Coronary artery (tissue), 2 donors: ENCODE measurements around the gene MACROD2.

ENCODE experiments used
- DNase-seq: peaks from one replicate; pipeline ENCODE4 v3.0.0-alpha.2; 2017; ENCODE audit warnings: low spot score
- H3K27ac ChIP-seq, 2 donors: fragments of 200-600 bp; sonication (generic); one replicate each; pipeline ENCODE4 v1.5.1; 2016 to 2019
- H3K4me3 ChIP-seq: fragments of 200-600 bp; sonication (generic); 2 replicates; pipeline ENCODE4 v1.5.1; 2016; ENCODE audit warnings: mild to moderate bottlenecking, moderate library complexity
- CTCF ChIP-seq: fragments of 200-600 bp; sonication (generic); IDR thresholded peaks from one replicate; pipeline ENCODE4 v1.5.1; 2019; ENCODE audit warnings: antibody characterized with exemption

The MACROD2 gene

GRCh38 chr20:14700639-14700960, 705.3 kb downstream of the MACROD2 start:
- no peak for TF ChIP-seq CTCF
- Histone ChIP-seq H3K27ac (no peak overlapping the region), H3K4me3 (no peak overlapping the region)
- DNase-seq = no peak

GRCh38 chr20:14701326-14701725, 706.0 kb downstream of the MACROD2 start:
- TF ChIP-seq CTCF = no peak
- no peak for DNase-seq
- Histone ChIP-seq H3K27ac (no peak overlapping the region), H3K4me3 (no peak overlapping the region)

GRCh38 chr20:14706555-14706954, 711.2 kb downstream of the MACROD2 start:
- DNase-seq = no peak
- H3K4me3 ChIP-seq = no peak overlapping the region
- no peak for TF ChIP-seq CTCF
- no peak overlapping the region for H3K27ac ChIP-seq

- DNase-seq = no peak
- H3K27ac ChIP-seq = no peak overlapping the region
- H3K4me3 ChIP-seq = no peak overlapping the region
- TF ChIP-seq CTCF = no peak
Observed at GRCh38 chr20:14707026-14707680, 711.8 kb downstream of the MACROD2 start.

- DNase-seq = no peak
- no peak overlapping the region for H3K4me3 ChIP-seq
- TF ChIP-seq CTCF = no peak
- no peak overlapping the region for H3K27ac ChIP-seq
Observed at GRCh38 chr20:14707865-14708596, 712.7 kb downstream of the MACROD2 start.

- DNase-seq = no peak
- no peak for TF ChIP-seq CTCF
- Histone ChIP-seq H3K4me3 (no peak overlapping the region), H3K27ac (no peak overlapping the region)
Observed at GRCh38 chr20:14709439-14709838, 714.1 kb downstream of the MACROD2 start.

- no peak for TF ChIP-seq CTCF
- Histone ChIP-seq H3K4me3 (no peak overlapping the region), H3K27ac (no peak overlapping the region)
- DNase-seq = no peak
Observed at GRCh38 chr20:14710951-14711350, 715.6 kb downstream of the MACROD2 start.
